Hepatocyte (in vitro differentiated cells): ENCODE measurements around the gene VPS41. TPM values are rescaled to one million over a fixed set of nuclear protein-coding genes. Genes with fewer than 3 reads are reported as not detected.

Experiments used
- DNase-seq: peaks from one replicate; pipeline ENCODE4 v3.0.0-alpha.2; 2016; ENCODE audit warnings: low spot score
- H2AFZ ChIP-seq: fragments of 200-600 bp; sonication (generic); 2 replicates; pipeline ENCODE4 v1.6.0; 2016; ENCODE audit warnings: antibody characterized with exemption, mild to moderate bottlenecking
- H3K27ac ChIP-seq: fragments of 200-600 bp; sonication (generic); 2 replicates; pipeline ENCODE4 v1.5.1; 2016; ENCODE audit warnings: mild to moderate bottlenecking
- H3K27me3 ChIP-seq: fragments of 200-600 bp; sonication (generic); 2 replicates; pipeline ENCODE4 v1.6.1; 2016
- H3K36me3 ChIP-seq: fragments of 200-600 bp; sonication (generic); replicated peaks from 2 replicates; pipeline ENCODE4 v1.5.1; 2016; ENCODE audit warnings: low read depth; ENCODE audit not compliant: insufficient read depth
- H3K4me1 ChIP-seq: fragments of 200-600 bp; sonication (generic); 2 replicates; pipeline ENCODE4 v1.5.1; 2016; ENCODE audit warnings: mild to moderate bottlenecking, moderate library complexity; ENCODE audit not compliant: insufficient read depth
- H3K4me2 ChIP-seq: fragments of 200-600 bp; sonication (generic); 2 replicates; pipeline ENCODE4 v1.6.0; 2016
- H3K4me3 ChIP-seq: fragments of 200-600 bp; sonication (generic); 2 replicates; pipeline ENCODE4 v1.5.1; 2016; ENCODE audit warnings: mild to moderate bottlenecking
- H3K79me2 ChIP-seq: fragments of 200-600 bp; sonication (generic); 2 replicates; pipeline ENCODE4 v1.6.0; 2017; ENCODE audit warnings: mild to moderate bottlenecking
- H3K9me2 ChIP-seq: fragments of 200-600 bp; sonication (generic); replicated peaks from 2 replicates; pipeline ENCODE4 v1.6.0; 2017; ENCODE audit warnings: mild to moderate bottlenecking; ENCODE audit not compliant: insufficient read depth
- H3K9me3 ChIP-seq: fragments of 200-600 bp; sonication (generic); 2 replicates; pipeline ENCODE4 v1.5.1; 2016; ENCODE audit warnings: low read depth, mild to moderate bottlenecking
- H4K20me1 ChIP-seq: fragments of 200-600 bp; sonication (generic); 2 replicates; pipeline ENCODE4 v1.6.0; 2016; ENCODE audit warnings: mild to moderate bottlenecking; ENCODE audit not compliant: insufficient read depth, poor library complexity, severe bottlenecking
- EZH2 ChIP-seq: fragments of 200-600 bp; sonication (generic); IDR thresholded peaks from 2 replicates; pipeline ENCODE4 v1.6.1; 2016; ENCODE audit warnings: antibody characterized with exemption, mild to moderate bottlenecking, borderline replicate concordance
- EZH2phosphoT487 ChIP-seq: fragments of 200-600 bp; sonication (generic); IDR thresholded peaks from one replicate; pipeline ENCODE4 v1.6.1; 2018; ENCODE audit warnings: antibody characterized with exemption, mild to moderate bottlenecking, low read depth, moderate library complexity; ENCODE audit not compliant: unreplicated experiment, severe bottlenecking
- WGBS: methylation state at CpG from one replicate; pipeline ENCODE4 v1.1.6; 2016; ENCODE audit warnings: low lambda C conversion rate; ENCODE audit errors: missing lambda C conversion rate; 5-methylcytosine and 5-hydroxymethylcytosine counted together
- polyA plus RNA-seq: library from polyadenylated mRNA; unstranded; fragments of >200 nt; fragmentation: Nextera tagmentation; extraction: Ambion mirVana; gene quantifications from 2 replicates; pipeline ENCODE4 v1.2.1, GENCODE V29; 2016
- total RNA-seq: library from RNA; depleted of rRNA; stranded (reverse); fragments of >200 nt; gene quantifications from 2 replicates; pipeline ENCODE4 v1.2.3, GENCODE V29; 2014
- TF ChIP-seq, protein P1 (sequence below): fragments of 200-600 bp; sonication (generic); IDR thresholded peaks from 2 replicates; pipeline ENCODE4 v1.5.1; 2016; ENCODE audit warnings: antibody characterized with exemption, mild to moderate bottlenecking; ENCODE audit not compliant: poor library complexity

Gene VPS41
- total and polyA plus RNA-seq, 2 experiments from 2014 or later = 40.1 to 70.9 TPM

GRCh38 chr7:38731215-38731614 is 177.8 kb downstream of the VPS41 start:
- TF ChIP-seq EZH2 (no peak), EZH2phosphoT487 (no peak)
- TF ChIP-seq, protein P1, sequence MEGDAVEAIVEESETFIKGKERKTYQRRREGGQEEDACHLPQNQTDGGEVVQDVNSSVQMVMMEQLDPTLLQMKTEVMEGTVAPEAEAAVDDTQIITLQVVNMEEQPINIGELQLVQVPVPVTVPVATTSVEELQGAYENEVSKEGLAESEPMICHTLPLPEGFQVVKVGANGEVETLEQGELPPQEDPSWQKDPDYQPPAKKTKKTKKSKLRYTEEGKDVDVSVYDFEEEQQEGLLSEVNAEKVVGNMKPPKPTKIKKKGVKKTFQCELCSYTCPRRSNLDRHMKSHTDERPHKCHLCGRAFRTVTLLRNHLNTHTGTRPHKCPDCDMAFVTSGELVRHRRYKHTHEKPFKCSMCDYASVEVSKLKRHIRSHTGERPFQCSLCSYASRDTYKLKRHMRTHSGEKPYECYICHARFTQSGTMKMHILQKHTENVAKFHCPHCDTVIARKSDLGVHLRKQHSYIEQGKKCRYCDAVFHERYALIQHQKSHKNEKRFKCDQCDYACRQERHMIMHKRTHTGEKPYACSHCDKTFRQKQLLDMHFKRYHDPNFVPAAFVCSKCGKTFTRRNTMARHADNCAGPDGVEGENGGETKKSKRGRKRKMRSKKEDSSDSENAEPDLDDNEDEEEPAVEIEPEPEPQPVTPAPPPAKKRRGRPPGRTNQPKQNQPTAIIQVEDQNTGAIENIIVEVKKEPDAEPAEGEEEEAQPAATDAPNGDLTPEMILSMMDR = no peak
- H3K27ac ChIP-seq = no peak overlapping the region
- no peak overlapping the region for H3K4me3 ChIP-seq
- WGBS = 96% methylated on average over 2 of the region's 2 CpGs
- no peaks in the 10 kb centered on the region for H3K27me3 ChIP-seq
- H3K9me3 ChIP-seq = no peaks in the 10 kb centered on the region
- no peak for DNase-seq
- H2AFZ ChIP-seq = no peak overlapping the region
- no peaks in the 10 kb centered on the region for H3K79me2 ChIP-seq
- no peaks in the 10 kb centered on the region for H3K36me3 ChIP-seq
- H3K4me1 ChIP-seq = no peaks in the 10 kb centered on the region
- no peak overlapping the region for H3K4me2 ChIP-seq
- H4K20me1 ChIP-seq = no peaks in the 10 kb centered on the region
- H3K9me2 ChIP-seq = no peaks in the 10 kb centered on the region

DNA sequence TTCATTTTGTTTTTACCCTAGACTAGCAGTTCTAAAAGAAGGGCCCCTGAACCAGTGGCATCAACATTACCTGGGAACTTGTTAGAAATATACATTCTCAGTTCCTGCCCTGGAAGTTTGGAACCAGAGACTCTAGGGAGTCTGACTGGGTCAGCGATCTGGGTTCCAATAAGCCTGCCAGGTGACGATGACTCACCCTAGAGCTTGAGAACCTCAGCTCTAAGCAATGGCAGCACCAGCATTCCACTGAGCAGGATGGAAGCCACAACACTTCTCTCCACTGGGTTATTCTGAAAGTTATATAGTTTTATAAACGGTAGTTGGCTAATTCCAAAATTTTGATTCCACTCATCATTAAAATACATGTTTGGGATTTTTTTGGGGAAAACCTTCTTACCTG is 180.8 kb downstream of the VPS41 start:
- Histone ChIP-seq H3K27ac (no peak overlapping the region), H3K36me3 (no peaks in the 10 kb centered on the region), H3K4me2 (no peak overlapping the region), H3K79me2 (no peaks in the 10 kb centered on the region), H3K9me2 (no peaks in the 10 kb centered on the region), H2AFZ (no peak overlapping the region), H3K27me3 (no peaks in the 10 kb centered on the region), H3K9me3 (no peaks in the 10 kb centered on the region), H3K4me3 (no peak overlapping the region), H4K20me1 (no peaks in the 10 kb centered on the region), H3K4me1 (no peaks in the 10 kb centered on the region)
- DNase-seq = no peak
- TF ChIP-seq, protein P1 = no peak
- TF ChIP-seq EZH2phosphoT487 (no peak), EZH2 (no peak)
- 86% methylated on average over 3 of the region's 3 CpGs for WGBS

GRCh38 chr7:38727184-38727940 is 181.6 kb downstream of the VPS41 start:
- Histone ChIP-seq H2AFZ (no peak overlapping the region), H3K4me2 (no peak overlapping the region), H4K20me1 (no peaks in the 10 kb centered on the region), H3K4me3 (no peak overlapping the region), H3K27ac (no peak overlapping the region), H3K4me1 (no peaks in the 10 kb centered on the region), H3K9me2 (no peaks in the 10 kb centered on the region), H3K36me3 (no peaks in the 10 kb centered on the region), H3K9me3 (no peaks in the 10 kb centered on the region), H3K79me2 (no peaks in the 10 kb centered on the region), H3K27me3 (no peaks in the 10 kb centered on the region)
- no peak for DNase-seq
- no peak for TF ChIP-seq EZH2phosphoT487
- no peak for TF ChIP-seq EZH2
- 92% methylated on average over 4 of the region's 4 CpGs for WGBS

DNA sequence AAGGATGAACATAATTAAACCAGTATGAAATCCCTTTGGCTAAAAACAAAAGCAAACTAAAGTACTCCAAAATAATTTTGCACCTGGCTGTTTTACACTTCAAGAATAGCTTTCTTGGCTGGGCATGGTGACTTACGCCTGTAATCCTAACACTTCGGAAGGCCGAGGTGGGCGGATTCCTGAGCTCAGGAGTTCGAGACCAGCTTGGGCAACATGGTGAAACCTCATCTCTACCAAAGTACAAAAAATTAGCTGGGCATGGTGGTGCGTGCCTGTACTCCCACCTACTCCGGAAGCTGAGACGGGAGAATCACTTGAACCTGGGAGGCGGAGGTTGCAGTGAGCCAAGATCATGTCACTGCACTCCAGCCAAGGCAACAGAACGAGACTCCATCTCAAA is 185.7 kb downstream of the VPS41 start:
- no peaks in the 10 kb centered on the region for H3K4me1 ChIP-seq
- no peaks in the 10 kb centered on the region for H3K79me2 ChIP-seq
- no peak for DNase-seq
- no peak overlapping the region for H3K4me3 ChIP-seq
- no peak overlapping the region for H2AFZ ChIP-seq
- WGBS = 95% methylated on average over 10 of the region's 10 CpGs
- H3K27ac ChIP-seq = no peak overlapping the region
- no peak overlapping the region for H3K4me2 ChIP-seq
- no peaks in the 10 kb centered on the region for H3K27me3 ChIP-seq
- no peaks in the 10 kb centered on the region for H3K9me3 ChIP-seq
- no peaks in the 10 kb centered on the region for H3K9me2 ChIP-seq
- H4K20me1 ChIP-seq = no peaks in the 10 kb centered on the region
- TF ChIP-seq, protein P1 = no peak
- TF ChIP-seq EZH2 = no peak
- no peak for TF ChIP-seq EZH2phosphoT487
- no peaks in the 10 kb centered on the region for H3K36me3 ChIP-seq
